Purkinje cell (primary cell): ENCODE data around the gene SPATA31C2. TPM values are rescaled to one million over a fixed set of nuclear protein-coding genes. Genes with fewer than 3 reads are reported as not detected.

Experiments used
- polyA plus RNA-seq: library from polyadenylated mRNA; unstranded; fragments of >200 nt; fragmentation: Nextera tagmentation; gene quantifications from 2 replicates; pipeline ENCODE4 v1.2.1, GENCODE V29; 2014

The SPATA31C2 gene
- not detected in 2 replicates for polyA plus RNA-seq

DNA sequence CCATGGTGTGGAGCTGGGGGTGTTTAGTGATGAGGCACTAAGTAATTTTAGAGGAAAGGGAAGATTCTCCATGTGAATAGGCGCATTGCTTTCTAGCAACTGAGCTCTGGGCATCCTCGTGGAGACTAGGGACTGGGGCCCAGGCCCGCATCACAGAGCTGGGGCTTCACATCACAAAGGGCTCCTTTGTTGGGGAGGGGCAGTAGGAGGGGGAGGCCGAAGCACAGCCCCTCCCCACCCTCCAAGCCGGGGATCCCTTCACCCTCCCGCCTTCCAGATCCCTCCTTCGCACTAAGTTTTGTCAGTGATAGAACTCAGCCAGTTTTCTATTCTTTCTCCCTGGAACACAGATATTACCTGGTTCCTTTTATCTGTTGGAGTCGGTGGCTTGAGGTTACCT, at the start of gene SPATA31C2:
Gene SPATA31C2, minus strand, starts transcription at position 101 of the 400 bp plus-strand sequence. Its CDS starts 29 bp downstream, at position 72.

Other genes with a start within 250 kb of the SPATA31C2 start
- not detected in 2 replicates for gene SPATA31C1, start 220.5 kb downstream of the SPATA31C2 start, polyA plus RNA-seq
- gene CDK20, start 163.9 kb downstream of the SPATA31C2 start, polyA plus RNA-seq, result 6.6 and 7.1 TPM in 2 replicates
- 44.6 and 45.3 TPM in 2 replicates for gene SPIN1, start 250.0 kb upstream of the SPATA31C2 start, polyA plus RNA-seq